HT1080 (cell line): Measurements from ENCODE around the gene TOPORS. TPM values are rescaled to one million over a fixed set of nuclear protein-coding genes. Genes with fewer than 3 reads are reported as not detected.
"Not testable (repeated sequence)": the region's sequence is repeated elsewhere in the genome, so short reads cannot be mapped to it uniquely, and the experiment has no call there.

Experiments used
- DNase-seq: peaks from one replicate; pipeline ENCODE4 v3.0.0-alpha.2; 2015; ENCODE audit warnings: low read depth
- total RNA-seq: library from RNA; depleted of rRNA; stranded (reverse); fragments of >200 nt; shearing (Covaris generic); gene quantifications from 2 replicates; pipeline ENCODE4 v1.2.3, GENCODE V29; 2014

The TOPORS gene
- total RNA-seq, 1 experiment from 2014 or later, result 27.0 TPM

GRCh38 chr9:32566770-32567169 lies 14.4 kb upstream of the TOPORS start:
- no peak for DNase-seq

GRCh38 chr9:32565967-32566366 lies 13.6 kb upstream of the TOPORS start:
- no peak for DNase-seq

GRCh38 chr9:32558408-32558934 lies 6.1 kb upstream of the TOPORS start:
- DNase-seq, result no peak

GRCh38 chr9:32554591-32554990 lies 2.2 kb upstream of the TOPORS start:
- DNase-seq, result no peak

GRCh38 chr9:32554107-32554506 lies 1.7 kb upstream of the TOPORS start:
- DNase-seq, result no peak

GRCh38 chr9:32551276-32552051 lies 922 bp downstream of the TOPORS start:
- DNase-seq, result no peak

GRCh38 chr9:32550562-32551275 lies 1.7 kb downstream of the TOPORS start:
- peak; percentile 91 for DNase-seq

- DNase-seq, result peak; percentile 26
Observed at GRCh38 chr9:32550150-32550561, 2.2 kb downstream of the TOPORS start.

GRCh38 chr9:32548213-32548612 lies 4.2 kb downstream of the TOPORS start:
- not testable (repeated sequence) for DNase-seq

- no peak for DNase-seq
Observed at GRCh38 chr9:32545884-32546283, 6.5 kb downstream of the TOPORS start.

- no peak for DNase-seq
Observed at GRCh38 chr9:32543047-32543446, 9.3 kb downstream of the TOPORS start.

- DNase-seq, result no peak
Observed at GRCh38 chr9:32533816-32534215, 18.6 kb downstream of the TOPORS start.

GRCh38 chr9:32533336-32533735 lies 19.1 kb downstream of the TOPORS start:
- no peak for DNase-seq

- DNase-seq, result no peak
Observed at GRCh38 chr9:32526707-32527048, 25.7 kb downstream of the TOPORS start.

- peak; percentile 92 for DNase-seq
Observed at GRCh38 chr9:32526041-32526706, 26.2 kb downstream of the TOPORS start, which contains the start of gene RIGI. Gene RIGI, minus strand, starts transcription at chr9:32526196. Its CDS starts 30 bp downstream, at chr9:32526166.

- DNase-seq, result peak; percentile 11
Observed at GRCh38 chr9:32525709-32526030, 26.7 kb downstream of the TOPORS start.

- DNase-seq, result no peak
Observed at GRCh38 chr9:32524892-32525708, 27.3 kb downstream of the TOPORS start.

GRCh38 chr9:32524558-32524891 lies 27.9 kb downstream of the TOPORS start:
- not testable (repeated sequence) for DNase-seq

- no peak for DNase-seq
Observed at GRCh38 chr9:32523910-32524309, 28.5 kb downstream of the TOPORS start.

GRCh38 chr9:32518276-32518675 lies 34.1 kb downstream of the TOPORS start:
- no peak for DNase-seq

- no peak for DNase-seq
Observed at GRCh38 chr9:32516241-32516640, 36.1 kb downstream of the TOPORS start.
